Psoas muscle (tissue), 8 donors: ENCODE data around the gene JMJD7. TPM values are rescaled to one million over a fixed set of nuclear protein-coding genes. Genes with fewer than 3 reads are reported as not detected.
A peak's percentile ranks its signal among the peaks of the same experiment; 100 is the strongest.

Experiments used
- ATAC-seq, 4 donors: fragments of 200-7000 bp; cut with Tn5 transposase; one replicate each; pipeline ENCODE4 v1.9.1; 2020; ENCODE audit warnings: moderate library complexity in 3 of 4, mild to moderate bottlenecking in 2 of 4
- DNase-seq, 2 donors: peaks; one replicate each; pipeline ENCODE4 v3.0.0-alpha.2; 2020
- H3K27ac ChIP-seq: fragments of 200-600 bp; one replicate; pipeline ENCODE4 v1.8.0; 2022
- H3K27me3 ChIP-seq, 3 donors: fragments of 200-600 bp in 1 of 3; one replicate each; pipeline versions ENCODE4 v1.6.1 to v1.8.0; 2013 to 2022; ENCODE audit warnings: low read length in 2 of 3, mild to moderate bottlenecking in 2 of 3, moderate library complexity in 1 of 3; ENCODE audit not compliant: insufficient read depth in 3 of 3
- H3K36me3 ChIP-seq, 2 donors: fragments of 200-600 bp in 1 of 2; one replicate each; pipeline versions ENCODE4 v1.6.1 to v1.8.0; 2013 to 2022; ENCODE audit warnings: low read depth in 1 of 2, mild to moderate bottlenecking in 1 of 2, moderate library complexity in 1 of 2; ENCODE audit not compliant: insufficient read depth in 1 of 2
- H3K4me1 ChIP-seq: fragments of 200-600 bp; one replicate; pipeline ENCODE4 v1.8.0; 2022
- H3K4me3 ChIP-seq: fragments of 200-600 bp; one replicate; pipeline ENCODE4 v1.8.0; 2022; ENCODE audit warnings: mild to moderate bottlenecking
- H3K9me3 ChIP-seq: fragments of 200-600 bp; one replicate; pipeline ENCODE4 v1.8.0; 2022
- CTCF ChIP-seq: fragments of 200-600 bp; IDR thresholded peaks from one replicate; pipeline ENCODE4 v1.8.0; 2022; ENCODE audit warnings: antibody characterized with exemption
- WGBS, 3 donors: extraction: QIAGEN DNeasy Blood & Tissue Kit; methylation state at CpG; one replicate each; pipeline versions ENCODE4 v1.1.6 to v1.1.7; 2013; 5-methylcytosine and 5-hydroxymethylcytosine counted together
- intact Hi-C, 2 donors: fragments of 100-400 bp; cut with DNase I; formaldehyde crosslinking; loops; one replicate each; pipeline versions ENCODE4 v1.11.0 to v1.14.2; 2022
- polyA plus RNA-seq, 3 donors: library from polyadenylated mRNA; stranded (reverse); fragments of 200-250 nt; gene quantifications; one replicate each; pipeline ENCODE4 v1.2.3, GENCODE V29; 2013
- total RNA-seq, 4 donors: library from RNA; stranded (reverse); fragmentation: NEBNext Ultra II Directional in 2 of 4; extraction: Animal tissue kit (Norgen Biotek cat#: 25700) in 2 of 4; gene quantifications; one replicate each; pipeline versions ENCODE4 v1.2.1 to v1.2.4, GENCODE V29; 2021 to 2023
- donor health status: healthy with polysubstance abuse.
- donor health status: DM: no; HTN: no; CAD: no; lungs with moderate emphysema.
- donor health status: Bipolar disorder and iron deficiency.
- donor health status: healthy.
- donor health status: DM: yes; HTN: yes; CAD: no.
- donor health status: DM: no; HTN: no; CAD: no.
- donor health status: DM: no; HTN: no; CAD: no.
- donor health status: DM: yes; HTN: yes; CAD: no.

Gene JMJD7
- total and polyA plus RNA-seq, 7 donors = 4.4 to 8.0 (median 6.4) TPM

GRCh38 chr15:41789236-41789635, 38.7 kb upstream of the JMJD7 start:
- ATAC-seq (peak in 3 of 4 donors; percentile 29 to 58 (median 38)), DNase-seq (no peak)
- no peaks in the 10 kb centered on the region for H3K36me3 ChIP-seq
- no peak overlapping the region for H3K4me3 ChIP-seq
- intact Hi-C loops = no loop called here
- H3K9me3 ChIP-seq = no peaks in the 10 kb centered on the region
- no peak for TF ChIP-seq CTCF
- no peak overlapping the region for H3K27ac ChIP-seq
- peaks cover 42% of the 10 kb centered on the region for H3K4me1 ChIP-seq
- no peaks in the 10 kb centered on the region for H3K27me3 ChIP-seq
- 54 to 70% (median 56%) methylated on average over 4 of the region's 4 CpGs for WGBS, 3 donors

GRCh38 chr15:41789662-41790061, 38.2 kb upstream of the JMJD7 start:
- Histone ChIP-seq H3K27ac (no peak overlapping the region), H3K27me3 (no peaks in the 10 kb centered on the region), H3K9me3 (no peaks in the 10 kb centered on the region), H3K36me3 (no peaks in the 10 kb centered on the region), H3K4me1 (peaks cover 42% of the 10 kb centered on the region), H3K4me3 (no peak overlapping the region)
- TF ChIP-seq CTCF = no peak
- intact Hi-C loops = no loop called here
- ATAC-seq = no peak
- no peak for DNase-seq

GRCh38 chr15:41790169-41790568, 37.7 kb upstream of the JMJD7 start:
- Histone ChIP-seq H3K27ac (peak overlapping the region; percentile 70), H3K9me3 (no peaks in the 10 kb centered on the region), H3K36me3 (no peaks in the 10 kb centered on the region), H3K4me3 (no peak overlapping the region), H3K27me3 (no peaks in the 10 kb centered on the region), H3K4me1 (peaks cover 42% of the 10 kb centered on the region)
- intact Hi-C loops = no loop called here
- no peak for TF ChIP-seq CTCF
- WGBS, 3 donors = 85 to 93% (median 86%) methylated on average over 3 of the region's 3 CpGs
- ATAC-seq (no peak), DNase-seq (no peak)

- Histone ChIP-seq H3K4me3 (no peak overlapping the region), H3K36me3 (no peaks in the 10 kb centered on the region), H3K27me3 (no peaks in the 10 kb centered on the region), H3K27ac (peak overlapping the region; percentile 70), H3K9me3 (no peaks in the 10 kb centered on the region), H3K4me1 (peaks cover 42% of the 10 kb centered on the region)
- no peak for TF ChIP-seq CTCF
- intact Hi-C loops = no loop called here
- WGBS, 3 donors = 29 to 38% (median 35%) methylated on average over 5 of the region's 5 CpGs
- no peak for DNase-seq
- ATAC-seq = peak; percentile 54 to 75 (median 66)
Measured at GRCh38 chr15:41790756-41791546, 36.9 kb upstream of the JMJD7 start.

- Histone ChIP-seq H3K9me3 (no peaks in the 10 kb centered on the region), H3K4me1 (peaks cover 42% of the 10 kb centered on the region), H3K27ac (peak overlapping the region; percentile 70), H3K36me3 (no peaks in the 10 kb centered on the region), H3K27me3 (no peaks in the 10 kb centered on the region), H3K4me3 (no peak overlapping the region)
- no peak for TF ChIP-seq CTCF
- DNase-seq (no peak), ATAC-seq (peak; percentile 31 to 59 (median 46))
- 69 to 77% (median 72%) methylated on average over 4 of the region's 4 CpGs for WGBS, 3 donors
- intact Hi-C loops = no loop called here
Measured at GRCh38 chr15:41791547-41791937, 36.4 kb upstream of the JMJD7 start.
